ENCODE data around the gene ATP6V1F. TPM values are rescaled to one million over a fixed set of nuclear protein-coding genes. Genes with fewer than 3 reads are reported as not detected.

Gene ATP6V1F
- total RNA-seq, 2 experiments from 2014 or later, result 130 to 138 TPM

DNA sequence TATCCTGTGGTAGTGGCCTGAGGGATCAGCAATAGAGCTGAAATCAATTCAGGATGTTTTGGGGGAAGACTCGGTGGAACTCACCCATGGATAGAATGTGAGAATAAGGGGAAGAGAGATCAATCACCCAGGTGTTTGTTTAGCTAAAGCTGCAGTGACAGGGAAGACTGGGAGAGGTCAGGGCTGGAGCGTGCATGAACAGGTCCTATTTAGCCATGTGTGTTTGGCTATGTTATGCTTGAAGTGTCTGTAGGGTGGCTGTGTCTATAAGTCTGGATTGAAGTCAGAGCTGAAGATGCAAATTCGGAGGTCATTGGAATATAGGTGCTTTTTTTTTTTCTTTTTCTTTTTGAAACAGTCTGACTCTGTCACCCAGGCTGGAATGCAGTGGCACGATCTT is 4.6 kb downstream of the ATP6V1F start:
- H3K4me1 Mint-ChIP-seq (ENCODE audit: low read depth), result peaks cover 23% of the 10 kb centered on the region
- POLR2A ChIA-PET, result no interaction called here
- H3K27ac Mint-ChIP-seq, result no peak overlapping the region
- peaks cover 23% of the 10 kb centered on the region for H3K36me3 Mint-ChIP-seq (ENCODE audit: low read depth)
- CTCF ChIA-PET, result interaction anchor here (2.2 kb wide), 1 partner anchor 16 kb away, joined by 21 read pairs; no protein-coding TSS in a partner anchor
- DNase-seq (no peak), ATAC-seq (no peak)
- H3K27me3 Mint-ChIP-seq (ENCODE audit: low read depth), result peaks cover 20% of the 10 kb centered on the region
- no peaks in the 10 kb centered on the region for H3K9me3 Mint-ChIP-seq (ENCODE audit: insufficient read depth)
- no peak overlapping the region for H3K4me3 Mint-ChIP-seq

DNA sequence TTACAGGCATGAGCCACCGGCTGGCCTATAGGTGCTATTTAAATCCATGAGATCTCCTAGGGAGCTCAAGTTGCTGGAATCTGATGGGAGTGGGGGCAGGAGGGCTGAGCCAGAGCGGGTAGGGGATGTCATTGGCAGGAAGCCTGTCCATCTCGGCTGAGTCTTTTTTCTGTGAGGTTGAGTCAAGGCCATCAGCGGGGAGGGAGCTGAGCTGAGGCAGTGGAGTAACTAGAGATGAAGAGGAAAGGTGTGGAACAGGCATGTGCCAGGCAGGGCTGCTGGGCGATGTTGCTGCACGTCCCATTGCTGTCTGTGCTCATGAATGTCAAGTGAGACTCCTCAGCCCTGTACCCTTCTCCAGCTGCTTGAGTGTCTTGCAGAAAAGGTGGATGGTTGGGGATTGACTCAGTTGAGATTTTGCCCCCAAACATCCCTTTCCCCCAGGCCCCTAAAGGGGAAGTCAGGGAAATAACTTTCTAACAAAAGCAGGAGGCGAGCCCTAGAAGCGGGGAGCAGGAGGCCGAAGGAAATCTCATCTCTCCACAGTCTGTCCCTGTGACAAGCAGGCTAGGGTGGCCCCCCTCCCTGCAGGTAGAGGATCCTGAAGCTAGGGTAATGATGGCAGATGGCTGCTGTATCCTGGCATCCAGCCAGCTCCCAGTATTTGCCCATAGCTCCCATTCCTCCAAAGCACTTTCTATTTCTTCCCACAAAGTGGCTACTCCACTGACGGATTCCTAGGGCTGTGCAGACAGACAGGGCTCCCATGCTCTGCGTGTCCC is 5.4 kb downstream of the ATP6V1F start:
- peaks cover 19% of the 10 kb centered on the region for H3K4me1 Mint-ChIP-seq (ENCODE audit: low read depth)
- no peaks in the 10 kb centered on the region for H3K9me3 Mint-ChIP-seq (ENCODE audit: insufficient read depth)
- no peak overlapping the region for H3K4me3 Mint-ChIP-seq
- no peak overlapping the region for H3K27ac Mint-ChIP-seq
- CTCF ChIA-PET, result interaction anchor here (1.5 to 2.2 kb wide), 2 partner anchors 11 to 15 kb away, joined by 4 to 21 read pairs; no protein-coding TSS in a partner anchor
- H3K27me3 Mint-ChIP-seq (ENCODE audit: low read depth), result peaks cover 20% of the 10 kb centered on the region
- ATAC-seq (no peak), DNase-seq (no peak)
- peaks cover 20% of the 10 kb centered on the region for H3K36me3 Mint-ChIP-seq (ENCODE audit: low read depth)
- POLR2A ChIA-PET, result interaction anchor here (1.4 kb wide), 1 partner anchor 14 kb away, joined by 3 read pairs; no protein-coding TSS in a partner anchor

DNA sequence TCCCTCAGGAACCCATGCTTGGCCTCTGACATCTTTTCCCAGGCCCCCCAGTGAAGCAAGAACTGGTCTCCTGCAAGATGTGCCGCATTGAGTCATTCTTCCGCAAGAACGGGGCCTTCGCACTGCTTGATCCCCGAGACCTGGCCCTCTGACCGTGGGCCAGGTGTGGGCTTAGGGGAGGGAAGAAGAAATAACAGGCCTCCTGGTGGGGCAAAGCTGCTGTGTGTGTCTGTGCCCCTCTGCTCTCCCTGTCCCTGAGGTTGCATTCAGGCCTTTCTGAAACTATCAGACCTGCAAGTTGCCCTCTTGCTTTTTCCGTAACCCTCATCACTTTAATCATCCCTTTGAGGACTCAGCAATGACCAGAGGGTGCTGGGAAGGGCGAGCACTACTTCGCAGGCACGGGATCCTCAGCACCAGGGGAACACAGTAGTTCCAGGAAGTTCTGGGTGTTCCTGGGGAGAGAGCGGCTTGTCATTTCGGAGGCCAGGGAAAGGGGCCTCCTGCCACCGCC is 6.0 kb downstream of the ATP6V1F start:
- ATAC-seq, result no peak
- Mint-ChIP-seq H3K27ac (no peak overlapping the region), H3K36me3 (ENCODE audit: low read depth) (peaks cover 19% of the 10 kb centered on the region), H3K9me3 (ENCODE audit: insufficient read depth) (no peaks in the 10 kb centered on the region), H3K27me3 (ENCODE audit: low read depth) (peaks cover 20% of the 10 kb centered on the region), H3K4me3 (peak overlapping the region; percentile 34), H3K4me1 (ENCODE audit: low read depth) (peaks cover 17% of the 10 kb centered on the region)
- CTCF ChIA-PET, result interaction anchor here (1.5 to 2.2 kb wide), 2 partner anchors 11 to 15 kb away, joined by 4 to 21 read pairs; no protein-coding TSS in a partner anchor
- no peak for DNase-seq
- POLR2A ChIA-PET, result interaction anchor here (1.4 kb wide), 1 partner anchor 13 kb away, joined by 3 read pairs; no protein-coding TSS in a partner anchor

DNA sequence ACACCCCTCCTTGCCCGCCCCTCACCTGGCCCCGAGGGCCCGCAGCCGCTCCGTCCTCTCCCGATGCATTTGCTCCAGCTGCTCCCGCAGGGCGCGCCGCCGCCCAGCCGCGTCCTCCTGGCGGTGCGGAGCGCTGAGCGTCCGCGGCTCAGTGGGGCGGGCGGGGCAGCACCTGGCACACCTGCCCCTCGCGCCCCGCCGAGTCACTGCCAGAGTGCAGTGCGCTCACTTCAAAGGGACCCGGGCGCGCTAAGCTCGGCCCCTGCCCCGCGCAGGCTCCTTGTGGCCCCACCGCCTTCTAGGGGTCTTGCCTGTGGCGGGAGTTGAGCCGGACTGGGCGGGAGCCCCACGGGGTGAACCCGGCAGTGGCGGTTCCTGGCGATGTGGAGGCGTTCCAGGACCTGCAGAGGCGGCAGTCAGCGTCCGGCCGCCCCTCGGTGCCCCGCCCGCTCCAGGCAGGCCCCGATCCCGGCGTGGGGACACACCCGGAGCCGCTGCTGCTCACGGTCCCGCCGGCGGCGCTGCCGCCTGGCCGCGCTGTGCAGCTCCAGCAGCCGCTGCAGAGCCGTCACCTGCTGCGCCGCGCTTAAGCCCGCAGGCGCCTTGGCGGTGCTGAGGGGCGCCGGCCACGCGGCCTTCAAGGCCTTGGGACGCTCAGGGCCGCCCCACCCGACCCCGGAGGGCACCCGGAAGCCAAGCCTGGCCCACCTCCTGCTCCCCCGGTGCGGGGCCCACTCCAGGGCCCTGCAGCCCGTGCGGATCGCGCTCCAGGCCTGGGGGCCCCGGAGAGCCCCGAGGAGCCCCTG is 6.7 kb downstream of the ATP6V1F start:
- no peak overlapping the region for H3K27ac Mint-ChIP-seq
- no peaks in the 10 kb centered on the region for H3K9me3 Mint-ChIP-seq (ENCODE audit: insufficient read depth)
- DNase-seq (peak; percentile 58), ATAC-seq (peak; percentile 89)
- peak overlapping the region; percentile 56 for H3K4me3 Mint-ChIP-seq
- ChIA-PET CTCF (interaction anchor here (0.7 to 3.8 kb wide), 4 partner anchors 6 to 14 kb away, joined by 3 to 15 read pairs (median 6); partner anchors contain the start of gene ATP6V1F), POLR2A (interaction anchor here (1.4 kb wide), 1 partner anchor 13 kb away, joined by 3 read pairs; no protein-coding TSS in a partner anchor)
- H3K4me1 Mint-ChIP-seq (ENCODE audit: low read depth), result peaks cover 14% of the 10 kb centered on the region
- H3K36me3 Mint-ChIP-seq (ENCODE audit: low read depth), result peaks cover 18% of the 10 kb centered on the region
- H3K27me3 Mint-ChIP-seq (ENCODE audit: low read depth), result peaks cover 20% of the 10 kb centered on the region

DNA sequence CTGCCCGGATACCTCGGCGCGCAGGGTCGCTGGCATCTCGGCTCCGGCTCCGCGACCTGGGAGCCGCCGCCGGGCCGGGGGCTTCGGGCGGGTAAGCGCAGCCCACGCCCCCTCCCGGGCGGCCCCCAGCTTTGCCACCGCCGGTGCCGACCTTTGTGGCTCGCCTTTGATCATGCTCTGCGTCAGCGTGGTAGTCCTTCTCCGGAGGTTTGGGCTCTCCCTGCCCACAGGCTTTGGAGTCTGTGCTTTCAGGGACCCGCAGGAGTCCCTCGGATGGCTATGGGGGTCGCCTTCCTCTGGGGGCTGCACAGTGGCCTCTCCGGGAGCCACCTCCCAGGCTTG is 7.3 kb downstream of the ATP6V1F start:
- H3K27me3 Mint-ChIP-seq (ENCODE audit: low read depth), result peaks cover 20% of the 10 kb centered on the region
- no peak overlapping the region for H3K27ac Mint-ChIP-seq
- peak overlapping the region; percentile 68 for H3K4me3 Mint-ChIP-seq
- H3K36me3 Mint-ChIP-seq (ENCODE audit: low read depth), result peaks cover 16% of the 10 kb centered on the region
- H3K4me1 Mint-ChIP-seq (ENCODE audit: low read depth), result peaks cover 10% of the 10 kb centered on the region
- ChIA-PET POLR2A (no interaction called here), CTCF (interaction anchor here (1.1 to 3.8 kb wide), 2 partner anchors 7 to 13 kb away, joined by 7 to 15 read pairs; partner anchors contain the start of gene ATP6V1F)
- peak; percentile 29 for DNase-seq
- ATAC-seq, result no peak
- H3K9me3 Mint-ChIP-seq (ENCODE audit: insufficient read depth), result no peaks in the 10 kb centered on the region

DNA sequence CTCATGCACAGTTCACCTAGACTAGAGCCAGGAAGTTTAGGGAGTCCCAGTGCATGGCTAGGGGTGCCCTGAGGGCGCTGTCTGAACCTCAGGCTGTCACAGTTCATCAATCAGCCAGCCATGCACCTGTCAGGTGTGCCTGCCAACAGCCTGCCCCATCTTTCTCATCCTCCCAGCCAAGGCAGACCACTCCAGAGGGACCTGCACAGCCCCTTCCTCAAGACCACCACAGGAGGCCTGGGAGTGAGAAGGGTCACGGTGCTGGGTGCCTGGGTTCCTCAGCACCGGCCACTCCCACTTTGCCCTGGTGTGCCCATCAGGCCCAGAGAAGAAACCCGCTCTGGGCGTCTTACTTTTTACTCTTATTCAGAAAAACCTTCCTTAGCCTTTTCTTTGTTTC is 8.4 kb downstream of the ATP6V1F start:
- ATAC-seq (no peak), DNase-seq (no peak)
- peaks cover 7% of the 10 kb centered on the region for H3K36me3 Mint-ChIP-seq (ENCODE audit: low read depth)
- peaks cover 7% of the 10 kb centered on the region for H3K4me1 Mint-ChIP-seq (ENCODE audit: low read depth)
- H3K27ac Mint-ChIP-seq, result no peak overlapping the region
- no peaks in the 10 kb centered on the region for H3K9me3 Mint-ChIP-seq (ENCODE audit: insufficient read depth)
- CTCF ChIA-PET, result interaction anchor here (1.5 to 3.8 kb wide), 2 partner anchors 8 to 12 kb away, joined by 9 to 15 read pairs; partner anchors contain the start of gene ATP6V1F
- H3K27me3 Mint-ChIP-seq (ENCODE audit: low read depth), result peaks cover 20% of the 10 kb centered on the region
- peak overlapping the region; percentile 18 for H3K4me3 Mint-ChIP-seq
- POLR2A ChIA-PET, result no interaction called here

DNA sequence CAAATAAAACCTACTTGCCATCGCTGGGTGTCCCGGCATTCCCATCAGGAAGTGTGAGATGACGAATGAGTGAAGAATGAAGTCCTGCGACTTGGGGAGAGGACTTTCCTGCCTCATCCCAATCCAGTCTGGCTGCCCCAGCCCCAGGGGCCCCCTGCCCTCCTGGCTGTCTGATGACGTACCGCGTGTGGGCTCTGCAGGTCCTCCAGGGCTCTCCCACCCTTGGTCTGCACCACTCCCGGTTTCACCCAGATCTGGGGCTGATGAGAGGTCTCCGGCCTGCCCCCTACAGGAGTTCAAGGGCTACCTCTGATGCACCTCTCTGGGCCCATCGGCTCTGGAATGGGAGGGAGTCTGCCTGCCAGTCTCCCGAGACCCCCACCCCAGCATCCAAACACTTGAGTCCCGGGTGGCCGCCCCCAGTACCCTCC is 9.8 kb downstream of the ATP6V1F start:
- no peak for DNase-seq
- CTCF ChIA-PET, result interaction anchor here (3.8 kb wide), 1 partner anchor 10 kb away, joined by 15 read pairs; the partner anchor contains the start of gene ATP6V1F
- Mint-ChIP-seq H3K27ac (no peak overlapping the region), H3K27me3 (ENCODE audit: low read depth) (peaks cover 20% of the 10 kb centered on the region), H3K36me3 (ENCODE audit: low read depth) (no peaks in the 10 kb centered on the region), H3K4me1 (ENCODE audit: low read depth) (peaks cover 9% of the 10 kb centered on the region), H3K9me3 (ENCODE audit: insufficient read depth) (no peaks in the 10 kb centered on the region), H3K4me3 (no peak overlapping the region)
- POLR2A ChIA-PET, result interaction anchor here (1.4 kb wide), 1 partner anchor 9 kb away, joined by 5 read pairs; the partner anchor contains the start of gene ATP6V1F
- ATAC-seq, result no peak

DNA sequence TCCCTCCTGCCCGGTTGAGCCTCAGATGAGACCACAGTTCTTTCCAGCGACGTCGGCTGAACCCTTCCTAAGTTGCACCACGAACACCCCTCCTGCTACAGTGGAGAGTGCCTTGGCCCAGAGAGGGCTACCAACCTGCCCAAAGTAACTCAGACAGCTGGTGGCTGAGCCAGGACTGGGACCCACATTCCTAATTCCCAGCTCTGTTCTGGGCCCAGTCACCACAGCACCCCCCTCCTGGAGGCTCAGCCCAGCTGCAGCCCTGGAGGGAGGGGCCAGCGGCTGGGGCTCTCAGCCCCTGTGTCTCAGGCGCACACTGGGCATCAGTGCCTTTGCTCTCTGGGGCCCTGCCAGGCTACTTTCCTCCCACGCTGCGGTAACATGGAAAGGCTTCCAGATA is 10.6 kb downstream of the ATP6V1F start:
- ChIA-PET CTCF (interaction anchor here (2.0 to 3.8 kb wide), 2 partner anchors 10 kb away, joined by 9 to 15 read pairs; partner anchors contain the start of gene ATP6V1F), POLR2A (interaction anchor here (1.4 kb wide), 1 partner anchor 10 kb away, joined by 5 read pairs; the partner anchor contains the start of gene ATP6V1F)
- no peak overlapping the region for H3K4me3 Mint-ChIP-seq
- no peaks in the 10 kb centered on the region for H3K36me3 Mint-ChIP-seq (ENCODE audit: low read depth)
- H3K4me1 Mint-ChIP-seq (ENCODE audit: low read depth), result peaks cover 17% of the 10 kb centered on the region
- H3K9me3 Mint-ChIP-seq (ENCODE audit: insufficient read depth), result no peaks in the 10 kb centered on the region
- H3K27me3 Mint-ChIP-seq (ENCODE audit: low read depth), result peaks cover 18% of the 10 kb centered on the region
- no peak for ATAC-seq
- no peak overlapping the region for H3K27ac Mint-ChIP-seq
- DNase-seq, result no peak

DNA sequence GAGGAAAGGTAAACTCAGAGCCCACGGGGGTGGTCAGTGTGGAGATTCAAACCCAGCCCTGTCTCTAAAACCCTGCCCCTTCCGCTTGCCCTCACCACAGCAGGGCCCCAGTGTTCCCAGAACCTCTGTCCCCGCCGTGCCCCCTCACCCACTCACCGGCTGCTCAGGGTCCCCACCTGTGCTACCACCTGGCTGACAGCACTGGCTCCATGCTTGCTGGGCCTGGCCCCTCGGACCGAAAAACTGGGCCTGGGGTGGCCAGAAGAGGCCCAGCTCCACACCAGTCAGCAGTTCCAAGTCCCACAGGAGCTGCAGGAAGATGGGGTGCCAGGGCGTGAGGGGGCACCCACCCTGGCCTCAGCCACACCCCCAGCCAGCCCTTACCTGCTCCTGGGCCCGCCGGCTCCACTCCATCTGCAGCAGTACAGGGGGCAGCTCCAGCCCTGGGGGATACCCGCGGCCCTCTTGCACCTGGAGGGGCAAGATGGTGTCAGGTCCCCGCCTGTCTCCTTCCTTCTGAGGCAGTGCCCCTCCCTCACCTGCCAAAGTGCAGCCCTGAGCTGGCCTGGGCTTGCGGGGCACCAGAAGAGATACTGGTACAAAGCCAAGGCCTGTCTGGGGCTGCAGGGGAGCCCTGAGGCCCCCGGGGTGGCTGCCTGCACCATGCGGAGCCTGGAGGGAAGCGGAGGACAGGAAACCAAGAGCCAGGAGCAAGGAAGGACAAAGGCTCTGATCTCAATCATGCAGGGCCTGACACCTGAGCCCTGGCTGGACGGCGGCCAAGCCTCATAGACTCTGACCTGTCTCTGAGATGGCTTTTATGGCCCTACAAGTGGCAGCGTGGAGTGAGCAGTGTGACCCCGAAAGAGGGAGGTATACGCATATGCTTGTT is 11.7 kb downstream of the ATP6V1F start:
- ChIA-PET POLR2A (no interaction called here), CTCF (interaction anchor here (1.9 to 2.0 kb wide), 2 partner anchors 9 to 12 kb away, joined by 4 to 9 read pairs; partner anchors contain the start of gene ATP6V1F)
- DNase-seq (no peak), ATAC-seq (no peak)
- H3K36me3 Mint-ChIP-seq (ENCODE audit: low read depth), result no peaks in the 10 kb centered on the region
- H3K9me3 Mint-ChIP-seq (ENCODE audit: insufficient read depth), result no peaks in the 10 kb centered on the region
- H3K27me3 Mint-ChIP-seq (ENCODE audit: low read depth), result peaks cover 18% of the 10 kb centered on the region
- no peak overlapping the region for H3K27ac Mint-ChIP-seq
- H3K4me1 Mint-ChIP-seq (ENCODE audit: low read depth), result peaks cover 18% of the 10 kb centered on the region
- H3K4me3 Mint-ChIP-seq, result no peak overlapping the region

DNA sequence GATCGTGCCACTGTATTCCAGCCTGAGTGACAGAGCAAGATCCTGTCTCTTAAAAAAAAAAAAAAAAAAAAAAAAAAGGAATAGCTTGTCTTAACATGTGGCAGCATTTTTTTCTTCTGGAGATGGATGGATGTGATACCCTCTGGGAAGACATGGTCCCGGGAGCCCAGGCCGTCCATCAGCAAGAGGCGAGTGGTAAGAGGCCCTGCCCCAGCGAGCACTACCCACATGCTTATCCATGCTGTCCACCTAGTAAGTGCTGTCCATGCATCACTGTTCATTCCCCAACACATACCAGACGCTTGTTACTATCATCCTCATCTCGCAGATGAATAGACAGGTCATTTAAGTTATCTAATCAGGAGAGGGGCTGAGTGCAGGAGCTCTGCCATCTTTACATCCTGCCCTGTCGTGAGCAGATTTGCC is 12.9 kb downstream of the ATP6V1F start:
- Mint-ChIP-seq H3K27me3 (ENCODE audit: low read depth) (peaks cover 13% of the 10 kb centered on the region), H3K9me3 (ENCODE audit: insufficient read depth) (no peaks in the 10 kb centered on the region), H3K27ac (no peak overlapping the region), H3K4me3 (no peak overlapping the region), H3K36me3 (ENCODE audit: low read depth) (no peaks in the 10 kb centered on the region), H3K4me1 (ENCODE audit: low read depth) (peaks cover 13% of the 10 kb centered on the region)
- DNase-seq (no peak), ATAC-seq (no peak)
- CTCF ChIA-PET, result interaction anchor here (1.9 kb wide), 1 partner anchor 13 kb away, joined by 4 read pairs; the partner anchor contains the start of gene ATP6V1F
- POLR2A ChIA-PET, result no interaction called here

Measured in activated CD8-positive, alpha-beta T cell treated with anti-CD3 and anti-CD28 coated beads, Interleukin-2, amount 10 ng/mL, durations not matched to agents 7 days and 5 days (primary cell).